GM23248 (cell line): ENCODE measurements around the gene CXCL6.

Experiments used
- EZH2 ChIP-seq: fragments of 200-600 bp; sonication (generic); IDR thresholded peaks from 2 replicates; pipeline ENCODE4 v1.6.1; 2018; ENCODE audit warnings: antibody characterized with exemption, mild to moderate bottlenecking; ENCODE audit not compliant: insufficient read depth, poor library complexity, severe bottlenecking
- EZH2phosphoT487 ChIP-seq: fragments of 200-600 bp; sonication (generic); IDR thresholded peaks from 2 replicates; pipeline ENCODE4 v1.6.1; 2018; ENCODE audit warnings: antibody characterized with exemption, moderate library complexity, mild to moderate bottlenecking, low read depth; ENCODE audit not compliant: insufficient read depth

DNA sequence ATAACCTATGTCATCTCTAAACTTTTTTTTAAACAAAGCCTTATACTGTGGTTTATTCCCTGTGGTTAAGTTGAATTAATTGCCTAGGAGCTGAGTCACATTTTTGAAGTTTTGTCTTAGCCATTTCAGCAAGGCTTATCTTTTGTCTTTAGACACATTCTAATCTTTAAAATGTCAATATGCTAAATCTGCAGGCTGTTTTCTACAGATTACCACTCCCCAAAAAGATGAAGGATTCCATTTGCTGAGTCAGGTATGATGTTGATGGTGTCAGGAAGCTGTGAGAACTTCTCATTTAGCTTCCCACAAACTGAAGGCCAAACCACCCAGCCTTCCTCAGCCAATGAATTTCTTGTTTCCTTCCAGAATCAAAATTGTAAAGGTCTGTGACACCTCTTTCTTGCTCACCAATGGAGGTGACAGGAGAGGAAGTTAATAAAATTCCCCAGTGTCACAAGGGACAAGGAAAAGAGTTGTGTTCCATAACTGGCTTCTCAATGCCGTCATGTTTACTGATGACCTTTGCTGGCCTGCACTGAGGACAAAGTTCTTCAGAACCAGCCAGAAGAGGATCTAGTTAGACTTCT lies 3.7 kb upstream of the CXCL6 start:
- TF ChIP-seq EZH2phosphoT487, result 0 out of 2 replicates have a peak, but pooled peaks have one; percentile 71
- no peak for TF ChIP-seq EZH2
